HG03439 (cell line): ENCODE measurements around the gene SC5D.

ENCODE experiments used
- ATAC-seq: cut with Tn5 transposase; IDR thresholded peaks from one replicate; pipeline ENCODE4 v1.9.1; 2021; ENCODE audit warnings: mild to moderate bottlenecking, moderate library complexity; ENCODE audit not compliant: unreplicated experiment

Gene SC5D, protein sequence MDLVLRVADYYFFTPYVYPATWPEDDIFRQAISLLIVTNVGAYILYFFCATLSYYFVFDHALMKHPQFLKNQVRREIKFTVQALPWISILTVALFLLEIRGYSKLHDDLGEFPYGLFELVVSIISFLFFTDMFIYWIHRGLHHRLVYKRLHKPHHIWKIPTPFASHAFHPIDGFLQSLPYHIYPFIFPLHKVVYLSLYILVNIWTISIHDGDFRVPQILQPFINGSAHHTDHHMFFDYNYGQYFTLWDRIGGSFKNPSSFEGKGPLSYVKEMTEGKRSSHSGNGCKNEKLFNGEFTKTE

DNA sequence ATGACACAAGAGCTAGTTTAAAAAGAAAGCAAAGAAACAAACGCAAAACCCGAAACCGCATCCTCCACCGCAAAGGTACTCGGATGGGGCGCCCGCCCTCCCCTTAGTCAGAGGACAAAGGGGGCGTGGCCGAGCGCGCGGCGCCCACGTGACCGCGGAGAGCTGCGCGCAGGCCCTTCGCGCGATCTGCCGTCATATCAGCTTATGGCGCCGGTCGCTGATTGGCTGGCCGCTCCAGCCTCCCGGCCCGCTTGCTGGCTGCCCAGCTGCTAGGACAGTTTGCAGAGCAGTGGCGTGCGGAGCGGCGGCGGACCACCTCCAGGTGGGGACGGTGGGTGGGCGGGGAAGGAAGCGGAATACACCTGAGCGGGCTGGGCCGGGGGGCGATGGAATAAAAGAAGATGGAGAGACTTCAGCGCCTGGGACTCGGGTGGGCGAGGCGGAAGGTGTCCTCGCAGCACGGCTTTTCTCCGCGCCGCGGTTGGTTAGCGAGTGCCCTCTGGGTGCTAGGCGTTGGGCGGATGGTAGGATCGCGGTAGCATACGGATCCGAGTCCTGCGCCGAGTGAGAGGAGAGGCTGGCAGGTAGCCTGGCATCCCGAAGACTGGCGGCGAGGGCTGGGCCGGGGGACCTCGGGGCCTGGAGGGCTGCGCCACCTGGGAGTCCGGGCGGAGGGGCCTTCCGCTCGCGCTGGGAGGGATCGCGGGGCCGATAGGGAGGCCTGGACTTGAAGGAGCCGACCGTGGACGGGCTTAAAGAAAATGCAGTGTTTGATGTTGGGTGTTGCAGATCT, at the start of gene SC5D:
Gene SC5D, plus strand, starts transcription at position 277 of the 793 bp plus-strand sequence. CDS start 10,605 bp downstream, outside the sequence.
- peak; percentile 99 for ATAC-seq

DNA sequence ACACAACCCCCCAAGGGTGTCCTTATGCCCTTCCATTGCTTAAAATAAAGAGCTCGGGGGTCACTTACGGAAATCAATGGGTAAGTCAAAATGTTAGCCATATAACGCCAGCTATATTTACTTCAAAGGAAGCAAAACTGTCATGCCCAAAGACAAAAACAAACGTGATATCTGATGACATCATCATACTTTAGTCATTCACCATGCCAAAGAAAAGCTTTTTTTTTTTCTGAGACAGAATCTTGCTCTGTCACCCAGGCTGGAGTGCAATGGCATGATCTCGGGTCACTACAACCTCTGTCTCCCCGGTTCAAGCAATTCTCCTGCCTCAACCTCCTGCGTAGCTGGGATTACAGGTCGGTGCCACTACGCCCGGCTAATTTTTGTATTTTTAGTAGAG, 47.7 kb upstream of the SC5D start:
- ATAC-seq = no peak

DNA sequence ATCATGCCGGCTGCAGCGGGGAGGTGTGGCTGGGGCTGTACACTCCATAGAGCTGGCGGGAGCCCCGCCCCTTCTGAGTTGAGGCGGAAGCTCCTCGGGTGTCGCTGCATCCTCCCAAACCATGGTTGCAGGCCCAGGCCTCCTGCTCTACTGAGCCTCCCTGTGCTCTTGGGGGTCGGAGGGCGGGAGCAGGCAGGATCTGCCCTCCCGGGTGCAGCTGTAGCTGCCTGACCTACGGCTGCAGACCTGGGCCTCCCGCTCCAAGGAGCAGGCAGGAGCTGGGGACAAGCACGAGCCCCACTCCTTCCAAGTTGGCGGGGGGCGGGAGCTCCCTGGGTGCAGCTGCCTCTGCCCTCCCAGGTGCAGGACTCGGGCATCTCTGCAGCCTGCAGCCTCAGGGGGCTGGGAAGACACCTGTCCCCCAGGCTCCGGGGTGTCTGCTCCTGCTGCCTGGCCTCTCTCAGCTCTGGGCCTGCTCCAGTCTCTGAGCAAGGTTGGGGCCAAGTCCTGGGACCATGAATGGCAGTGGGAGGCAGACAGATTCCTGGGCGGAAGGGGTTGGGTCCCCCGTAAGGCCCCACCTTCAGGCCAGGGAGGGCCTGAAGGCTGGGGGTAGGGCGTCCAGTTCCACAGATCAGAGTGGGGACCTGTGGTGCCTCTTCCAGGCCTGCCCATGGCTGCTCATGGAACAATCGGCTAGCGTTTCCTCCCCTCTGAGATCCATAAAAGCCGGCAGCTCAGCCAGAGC, 46.4 kb upstream of the SC5D start:
- no peak for ATAC-seq

DNA sequence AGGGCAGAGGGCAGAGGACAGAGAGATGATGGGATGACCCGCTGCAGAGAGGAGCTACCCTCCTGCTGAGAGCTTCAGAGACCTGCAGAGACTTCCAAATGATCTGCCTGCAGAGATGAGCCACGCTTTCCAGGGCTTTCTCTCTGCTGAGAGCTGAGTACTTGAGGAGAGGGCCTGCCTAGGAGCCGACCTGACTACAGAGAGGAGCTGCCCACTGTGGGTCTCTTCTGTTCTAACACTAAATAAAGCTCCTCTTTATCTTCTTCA, 45.9 kb upstream of the SC5D start:
- no peak for ATAC-seq

DNA sequence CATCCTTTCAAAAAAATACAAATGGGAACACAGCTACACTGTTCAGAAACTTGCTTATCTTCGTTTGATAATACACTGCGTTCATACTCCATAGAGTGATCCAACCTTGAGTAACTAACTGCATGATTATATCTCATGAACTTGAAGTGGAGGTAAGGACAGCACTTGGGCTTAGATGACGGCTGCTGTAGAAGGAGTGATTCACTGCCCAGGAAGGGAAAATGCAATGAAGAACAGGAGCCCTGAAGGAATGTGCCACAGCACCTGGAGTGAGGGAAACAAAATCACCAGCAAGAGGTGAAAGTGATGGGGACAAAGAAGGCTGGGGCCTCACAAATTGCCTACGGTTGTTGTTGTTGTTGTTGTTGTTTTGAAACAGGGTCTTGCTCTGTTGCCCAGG, 44.1 kb upstream of the SC5D start:
- no peak for ATAC-seq

DNA sequence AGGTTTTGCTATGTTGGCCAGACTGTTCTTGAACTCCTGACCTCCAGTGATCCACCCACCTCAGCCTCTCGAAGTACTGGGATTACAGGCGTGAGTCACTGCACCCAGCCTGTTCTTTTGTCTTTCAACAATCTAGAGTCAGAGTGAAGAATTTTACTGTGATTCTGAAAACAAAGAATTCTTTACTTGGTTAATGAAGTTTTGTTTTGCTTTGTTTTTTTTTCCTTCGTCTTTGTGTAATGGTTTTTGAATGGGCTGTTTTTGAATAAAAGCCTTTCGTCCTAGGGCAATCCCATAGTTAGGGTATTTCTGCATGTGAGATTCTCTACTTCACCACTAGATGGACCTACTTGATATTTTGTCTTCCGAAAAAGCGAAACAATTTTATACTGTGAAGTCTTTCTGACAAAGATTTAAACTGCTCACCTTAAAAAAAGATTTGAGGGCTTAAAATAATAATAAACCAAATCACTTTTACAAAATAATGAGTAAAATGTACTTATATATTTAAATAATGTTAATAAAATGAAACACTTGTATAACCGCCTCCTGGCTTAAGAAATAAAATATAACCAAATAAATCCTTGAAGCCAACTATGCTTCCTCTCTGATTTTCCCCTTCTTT, 43.4 kb upstream of the SC5D start:
- peak; percentile 78 for ATAC-seq

DNA sequence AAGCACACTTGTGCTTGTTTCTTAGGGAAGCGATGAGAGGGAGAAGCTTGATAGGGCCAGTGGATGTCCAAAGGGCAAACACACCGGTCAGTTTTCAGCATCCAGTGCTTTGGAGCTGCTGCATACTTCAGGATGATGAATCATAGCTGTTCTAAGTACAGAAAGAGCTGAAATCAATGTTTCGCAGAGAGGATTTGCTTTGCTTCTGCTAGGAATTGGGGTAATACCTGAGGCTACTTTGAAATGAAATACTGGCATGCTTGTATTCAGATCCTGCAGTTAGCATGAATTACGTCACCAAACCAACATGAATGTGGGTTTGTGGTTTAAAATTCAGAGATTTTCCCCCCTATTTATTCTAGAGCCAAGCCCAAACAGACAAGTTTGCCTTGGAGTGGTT, 41.7 kb upstream of the SC5D start:
- ATAC-seq = no peak

DNA sequence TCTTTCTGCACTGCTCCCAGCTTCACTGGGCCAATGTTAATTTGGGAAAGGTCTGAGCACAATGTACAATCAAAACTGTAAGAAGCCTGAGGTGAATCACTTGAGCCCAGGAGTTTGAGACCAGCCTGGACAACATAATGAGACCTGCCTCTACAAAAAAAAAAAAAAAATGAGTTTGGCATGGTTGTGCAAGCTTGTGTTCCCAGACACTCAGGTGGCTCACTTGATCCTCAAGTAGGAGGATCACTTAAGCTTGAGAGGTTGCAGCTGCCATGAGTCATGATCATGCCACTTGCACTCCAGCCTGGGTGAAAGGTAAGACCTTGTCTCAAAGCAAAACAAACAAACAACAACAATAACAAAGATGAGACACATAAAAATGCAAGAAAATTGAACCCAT, 38.6 kb upstream of the SC5D start:
- no peak for ATAC-seq

DNA sequence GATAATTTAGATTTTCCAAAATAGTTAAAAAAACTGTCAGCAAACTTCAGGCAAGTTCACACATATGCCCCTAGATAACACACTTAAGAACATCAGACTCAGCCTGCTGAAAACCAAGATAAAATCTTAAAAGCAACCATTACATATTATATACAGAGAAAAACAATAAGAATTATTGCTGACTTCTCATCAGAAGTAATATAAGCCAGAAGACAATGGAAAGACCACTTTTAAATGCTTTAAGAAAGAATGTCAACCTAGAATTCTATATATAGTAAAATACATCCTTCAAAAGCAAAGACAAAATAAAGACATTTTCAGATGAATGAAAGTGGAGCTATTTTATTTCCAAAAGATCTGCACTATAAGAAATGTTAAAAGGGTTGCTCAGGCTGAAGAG, 37.8 kb upstream of the SC5D start:
- no peak for ATAC-seq

DNA sequence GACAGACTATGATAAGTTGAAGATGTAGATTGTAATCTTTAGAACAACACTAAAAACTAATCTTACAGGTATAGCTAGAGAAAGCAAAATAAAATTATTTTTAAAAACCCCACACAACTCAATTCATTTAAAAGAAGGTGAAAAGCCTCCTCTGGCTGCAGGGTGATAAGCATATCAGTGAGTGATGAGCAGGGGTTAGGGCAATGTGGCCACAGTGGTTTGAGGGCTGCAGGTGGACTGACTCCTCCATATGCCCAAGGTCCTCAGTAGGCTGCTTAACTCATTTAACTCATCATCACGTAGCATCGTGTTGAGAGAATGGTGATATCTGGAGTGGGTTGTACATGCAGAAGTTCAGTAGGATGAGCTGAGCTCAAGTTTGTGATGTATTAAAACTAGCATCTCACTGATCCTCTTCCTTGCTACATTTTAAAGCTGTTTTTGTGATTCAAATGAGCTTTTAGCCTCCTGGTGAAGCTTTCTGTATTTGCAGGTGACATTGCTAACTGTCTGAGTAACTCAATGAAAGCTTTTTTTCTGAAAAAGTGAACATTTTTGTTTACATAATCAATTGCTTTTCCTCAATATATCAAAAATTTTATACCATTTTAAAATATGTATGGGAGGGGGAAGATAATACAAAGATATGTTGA, 37.0 kb upstream of the SC5D start:
- ATAC-seq = no peak

DNA sequence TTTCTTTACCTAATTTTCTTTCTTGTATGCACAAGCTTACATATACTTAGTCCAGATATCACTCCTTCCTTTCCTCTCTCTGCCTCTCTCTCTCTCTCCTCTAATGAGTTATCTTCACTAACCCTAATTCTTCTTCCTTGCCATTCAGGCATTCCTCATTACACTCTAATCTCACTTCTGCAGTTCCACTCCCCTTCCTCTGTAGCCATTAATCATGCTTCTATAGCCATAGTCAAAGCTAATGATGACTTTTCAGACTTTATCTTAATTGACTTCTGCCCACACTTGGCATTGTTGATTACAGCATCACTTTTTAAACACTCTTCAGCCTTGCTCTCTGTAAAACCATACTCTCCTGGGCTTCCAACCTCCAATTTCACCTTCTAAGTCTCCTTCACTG, 35.3 kb upstream of the SC5D start:
- ATAC-seq = no peak

DNA sequence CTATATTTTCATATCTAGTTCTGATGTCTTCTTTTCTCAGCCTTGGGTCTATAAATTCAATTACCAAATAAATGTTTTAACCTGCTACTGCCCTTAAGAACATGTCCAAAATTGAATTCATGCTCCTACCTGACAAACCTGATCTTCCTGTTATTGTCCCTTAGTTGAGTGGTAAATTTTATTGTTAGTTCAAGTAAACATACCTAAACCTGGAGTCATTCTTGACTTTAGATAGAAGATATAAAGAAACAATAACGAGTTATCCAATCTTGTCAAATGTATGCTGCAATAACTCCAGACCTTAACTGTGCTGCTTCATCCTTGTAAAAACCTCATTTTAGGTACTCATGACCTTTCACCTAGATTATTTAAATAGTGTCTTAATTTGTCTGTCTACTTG, 34.6 kb upstream of the SC5D start:
- no peak for ATAC-seq

DNA sequence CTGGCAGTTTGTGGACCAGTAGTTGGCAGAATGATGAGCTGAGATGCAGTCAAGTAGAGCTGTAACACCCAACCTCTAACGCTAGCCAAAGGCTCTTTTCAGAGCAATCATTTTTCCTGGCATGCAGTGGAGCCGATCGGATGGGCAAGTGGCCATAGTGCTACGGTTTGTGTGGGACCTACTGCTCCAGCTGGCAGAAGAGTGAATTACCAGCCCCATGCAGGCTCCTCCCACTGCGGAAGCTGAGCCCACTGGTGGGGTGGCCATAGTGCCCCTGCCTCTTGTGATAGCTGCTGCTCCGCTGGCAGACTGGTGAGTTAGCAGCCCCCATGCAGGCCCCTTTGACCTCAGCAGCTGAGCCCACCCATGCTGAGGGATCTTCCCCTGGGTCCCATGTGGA, 27.0 kb upstream of the SC5D start:
- ATAC-seq = no peak

DNA sequence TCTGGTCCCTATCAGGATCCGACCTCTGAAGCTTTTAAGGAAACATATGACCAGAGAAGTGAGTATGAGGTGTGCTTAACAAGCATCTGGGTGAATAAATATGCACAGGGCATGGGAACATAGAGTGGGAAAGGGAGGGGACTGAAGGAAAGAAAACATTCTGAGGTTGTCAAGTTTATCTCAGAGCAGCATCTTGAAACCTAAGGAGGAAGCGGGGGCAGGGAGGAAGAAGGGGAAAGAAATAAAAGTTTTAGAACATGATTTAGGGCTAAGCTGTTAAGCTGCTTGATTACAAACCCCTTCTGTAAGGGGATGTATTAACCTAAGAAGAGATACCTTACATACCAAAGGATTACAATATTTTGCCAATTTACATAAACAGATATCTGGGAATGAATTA, 24.0 kb upstream of the SC5D start:
- no peak for ATAC-seq

DNA sequence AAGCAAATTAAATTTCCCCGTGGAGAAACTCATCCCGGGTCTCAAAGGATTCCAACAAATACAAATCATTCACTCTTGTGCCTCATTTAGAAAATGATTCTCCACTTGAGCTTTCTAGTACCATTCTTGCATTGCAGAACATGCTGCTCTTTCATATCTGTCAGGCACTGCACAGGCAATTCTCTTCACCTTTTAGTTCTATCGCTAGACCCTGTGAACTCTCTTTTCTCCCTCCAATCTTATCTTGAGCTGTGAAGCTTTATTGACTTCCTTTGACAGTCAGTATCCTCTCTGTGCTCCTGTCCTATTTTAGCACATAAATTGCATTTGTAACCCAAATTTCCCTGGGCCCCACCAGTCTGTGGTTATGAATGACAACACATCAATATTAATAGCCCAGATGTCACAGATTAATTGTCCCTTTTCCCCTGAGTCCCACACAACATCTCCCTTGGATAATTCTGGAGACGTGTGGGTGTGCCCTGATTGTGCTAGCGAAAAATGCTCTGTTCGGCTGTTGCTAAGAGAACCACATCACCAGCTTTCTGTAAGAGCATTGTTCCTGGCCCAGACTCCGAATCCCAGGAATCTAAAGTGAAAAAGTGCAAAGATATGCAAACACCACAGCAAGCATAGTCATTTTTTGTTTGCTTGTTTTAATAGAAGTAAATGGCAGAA, 22.4 kb upstream of the SC5D start:
- ATAC-seq = no peak

DNA sequence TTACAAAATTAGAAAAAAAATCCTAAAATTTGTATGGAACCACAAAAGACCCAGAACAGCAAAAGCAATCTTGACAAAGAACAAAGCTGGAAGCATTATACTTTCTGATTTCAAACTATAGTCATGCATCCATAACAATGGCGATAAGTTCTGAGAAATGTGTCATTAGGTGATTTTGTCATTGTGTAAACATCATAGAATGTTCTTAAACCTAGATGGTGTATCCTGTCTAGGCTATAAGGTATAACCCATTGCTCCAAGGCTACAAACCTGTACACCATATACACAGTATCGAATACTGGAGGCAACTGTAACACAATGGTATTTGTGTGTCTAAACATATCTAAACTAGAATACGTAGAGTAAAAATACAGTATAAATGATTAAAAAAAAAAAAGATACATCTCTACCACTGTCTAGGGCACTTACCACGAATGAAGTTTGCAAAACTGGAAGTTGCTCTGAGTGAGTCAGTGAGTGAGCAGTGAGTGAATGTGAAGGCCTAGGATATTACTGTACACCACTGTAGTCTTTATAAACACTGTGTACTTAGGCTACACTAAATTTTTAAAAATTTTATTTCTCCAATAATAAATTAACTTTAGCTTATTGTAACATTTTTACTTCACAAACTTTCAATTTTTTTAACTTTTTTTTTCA, 18.1 kb upstream of the SC5D start:
- no peak for ATAC-seq

DNA sequence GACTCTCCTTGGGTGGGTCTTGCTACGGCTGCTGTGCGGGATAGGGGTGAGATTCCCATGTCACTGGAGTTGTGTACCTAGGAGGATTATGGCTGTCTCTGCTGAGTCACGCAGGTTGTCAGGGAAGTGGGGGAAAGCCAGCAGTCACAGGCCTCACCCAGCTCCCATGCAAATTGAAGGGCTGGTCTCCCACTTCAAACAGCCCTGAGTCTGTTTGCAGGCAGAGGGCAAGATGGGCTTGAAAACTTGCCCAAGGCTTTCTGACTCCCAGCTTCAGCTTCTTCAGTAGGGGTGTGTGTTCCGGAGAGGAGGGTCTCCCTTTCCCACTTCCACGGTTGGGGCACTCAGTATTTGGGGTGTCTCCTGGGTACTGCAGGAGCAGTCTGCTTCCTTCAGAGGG, 10.9 kb upstream of the SC5D start:
- ATAC-seq = no peak

DNA sequence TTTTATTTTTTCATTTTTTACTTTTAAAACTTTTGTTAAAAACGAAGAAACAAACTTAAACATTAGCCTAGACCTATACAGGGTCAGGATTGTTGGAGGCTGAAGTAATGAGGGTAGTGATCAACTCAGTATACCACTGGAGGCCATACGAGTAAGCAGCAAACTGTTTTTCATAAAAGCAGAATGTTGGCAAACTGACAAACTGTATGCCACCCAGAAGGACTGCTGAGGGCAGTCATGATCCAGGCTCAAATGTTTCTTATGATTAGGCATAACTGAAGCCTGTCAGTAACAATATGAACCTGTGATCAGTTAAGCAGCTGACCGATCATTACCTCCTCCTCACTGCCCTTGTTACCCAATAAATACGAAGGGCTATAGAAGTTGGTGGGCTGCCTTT, 10.2 kb upstream of the SC5D start:
- ATAC-seq = no peak

DNA sequence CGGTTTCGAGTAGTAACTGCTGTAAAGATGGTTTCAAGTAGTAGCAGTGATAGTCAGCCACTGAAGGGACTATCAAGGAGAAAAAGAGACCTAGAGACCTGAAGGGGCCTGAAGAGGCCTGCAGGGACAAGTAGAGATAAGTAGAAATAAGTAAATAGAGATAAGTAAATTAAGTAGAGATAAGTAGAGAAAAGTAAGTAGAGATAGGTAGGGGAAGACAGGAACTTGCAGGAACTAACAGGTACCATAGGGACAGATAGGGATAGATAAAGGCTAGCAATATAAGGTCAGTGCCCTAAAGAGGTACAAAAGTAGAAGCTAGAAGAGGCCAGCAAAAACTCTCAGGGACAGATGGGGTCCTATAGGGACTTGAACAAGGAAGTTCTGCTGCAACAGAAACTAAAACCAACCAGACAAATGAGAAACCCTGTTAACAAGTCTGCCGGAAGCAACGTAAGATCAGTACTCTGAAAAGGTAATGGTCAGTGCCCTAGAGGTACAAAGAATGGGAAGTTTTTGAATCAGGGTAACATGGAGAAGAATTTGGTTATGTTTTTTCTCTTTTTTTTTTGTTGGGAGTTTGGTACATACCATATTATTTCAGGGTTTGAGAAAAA, 9.6 kb upstream of the SC5D start:
- no peak for ATAC-seq

DNA sequence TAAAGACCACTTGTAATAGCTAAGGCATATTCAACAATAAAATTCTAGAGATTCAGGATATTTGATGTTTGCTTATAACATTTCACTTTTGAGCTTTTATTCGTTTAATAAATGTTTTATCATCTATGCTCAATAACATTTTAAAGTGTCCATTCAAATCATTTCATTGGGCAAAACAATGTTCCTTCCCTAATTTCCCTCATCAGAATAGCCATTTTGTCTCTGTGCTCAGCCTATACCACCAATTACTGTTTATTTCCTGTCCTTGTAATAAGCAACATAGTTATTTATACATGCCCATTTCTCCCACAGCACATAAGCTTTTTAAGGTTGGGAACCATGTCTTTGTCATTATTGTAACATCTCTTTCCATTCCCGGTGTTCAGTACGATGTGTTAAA, 1.3 kb upstream of the SC5D start:
- no peak for ATAC-seq
